Measurements from ENCODE around the gene RUNX2. TPM values are rescaled to one million over a fixed set of nuclear protein-coding genes. Genes with fewer than 3 reads are reported as not detected.

RUNX2 gene
- total RNA-seq, 1 experiment from 2014 or later, result 3.8 TPM

DNA sequence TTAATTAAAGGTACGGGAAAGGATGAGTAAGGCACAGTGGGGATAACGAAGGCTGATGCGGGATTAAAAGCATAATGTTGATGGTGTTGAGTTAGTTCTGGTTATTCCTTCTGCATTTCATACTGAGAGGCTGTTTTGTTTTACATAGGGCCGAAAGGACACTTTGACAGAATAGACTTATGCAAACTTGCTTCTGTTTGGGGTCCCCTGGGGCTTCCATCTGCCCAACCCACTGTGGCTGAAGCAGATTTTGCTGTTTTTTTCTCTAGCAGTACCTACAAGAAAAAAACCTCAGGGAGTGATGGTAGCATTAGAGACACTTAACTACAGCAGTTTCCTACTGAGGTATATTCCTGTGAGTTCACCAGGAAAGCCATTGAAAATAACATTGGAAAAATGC, 185.7 kb downstream of the RUNX2 start:
- H3K4me3 ChIP-seq (ENCODE audit: low read length), result no peak overlapping the region
- H3K79me2 ChIP-seq (ENCODE audit: low read length), result no peaks in the 10 kb centered on the region
- no peak for ATAC-seq
- no peaks in the 10 kb centered on the region for H3K9me3 ChIP-seq (ENCODE audit: low read length)
- H3K4me1 ChIP-seq (ENCODE audit: insufficient read depth, low read length), result no peaks in the 10 kb centered on the region; the same call in 1 of the 2 replicates
- H3K4me2 ChIP-seq (ENCODE audit: low read length), result no peak overlapping the region
- no peak for DNase-seq
- intact Hi-C loops (cut with micrococcal nuclease), result no loop called here
- ChIA-PET CTCF (no interaction called here), POLR2A (ENCODE audit: unreplicated experiment) (no interaction called here)
- BruUV-seq (replicated peaks), result no TSS peak
- no peaks in the 10 kb centered on the region for H3F3A ChIP-seq (ENCODE audit: low read length, unreplicated experiment)
- H3K27me3 ChIP-seq (ENCODE audit: low read length), result no peaks in the 10 kb centered on the region
- TF ChIP-seq, protein P1, sequence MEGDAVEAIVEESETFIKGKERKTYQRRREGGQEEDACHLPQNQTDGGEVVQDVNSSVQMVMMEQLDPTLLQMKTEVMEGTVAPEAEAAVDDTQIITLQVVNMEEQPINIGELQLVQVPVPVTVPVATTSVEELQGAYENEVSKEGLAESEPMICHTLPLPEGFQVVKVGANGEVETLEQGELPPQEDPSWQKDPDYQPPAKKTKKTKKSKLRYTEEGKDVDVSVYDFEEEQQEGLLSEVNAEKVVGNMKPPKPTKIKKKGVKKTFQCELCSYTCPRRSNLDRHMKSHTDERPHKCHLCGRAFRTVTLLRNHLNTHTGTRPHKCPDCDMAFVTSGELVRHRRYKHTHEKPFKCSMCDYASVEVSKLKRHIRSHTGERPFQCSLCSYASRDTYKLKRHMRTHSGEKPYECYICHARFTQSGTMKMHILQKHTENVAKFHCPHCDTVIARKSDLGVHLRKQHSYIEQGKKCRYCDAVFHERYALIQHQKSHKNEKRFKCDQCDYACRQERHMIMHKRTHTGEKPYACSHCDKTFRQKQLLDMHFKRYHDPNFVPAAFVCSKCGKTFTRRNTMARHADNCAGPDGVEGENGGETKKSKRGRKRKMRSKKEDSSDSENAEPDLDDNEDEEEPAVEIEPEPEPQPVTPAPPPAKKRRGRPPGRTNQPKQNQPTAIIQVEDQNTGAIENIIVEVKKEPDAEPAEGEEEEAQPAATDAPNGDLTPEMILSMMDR (conservative IDR thresholded peaks at IDR 0.05; ENCODE audit: low read depth, low read length), result no peak
- TF ChIP-seq EZH2phosphoT487 (IDR thresholded peaks at IDR 0.05; ENCODE audit: borderline replicate concordance, low read length), result no peak
- no peaks in the 10 kb centered on the region for H3K9me2 ChIP-seq (replicated peaks; ENCODE audit: low read length)
- H4K20me1 ChIP-seq (ENCODE audit: low read length), result no peaks in the 10 kb centered on the region
- no peak overlapping the region for H3K9ac ChIP-seq (ENCODE audit: low read length)
- H3K36me3 ChIP-seq (ENCODE audit: low read depth, low read length), result peaks cover 19% of the 10 kb centered on the region
- no peak overlapping the region for H2AFZ ChIP-seq (ENCODE audit: low read length)
- H3K27ac ChIP-seq (ENCODE audit: low read length), result no peak overlapping the region

DNA sequence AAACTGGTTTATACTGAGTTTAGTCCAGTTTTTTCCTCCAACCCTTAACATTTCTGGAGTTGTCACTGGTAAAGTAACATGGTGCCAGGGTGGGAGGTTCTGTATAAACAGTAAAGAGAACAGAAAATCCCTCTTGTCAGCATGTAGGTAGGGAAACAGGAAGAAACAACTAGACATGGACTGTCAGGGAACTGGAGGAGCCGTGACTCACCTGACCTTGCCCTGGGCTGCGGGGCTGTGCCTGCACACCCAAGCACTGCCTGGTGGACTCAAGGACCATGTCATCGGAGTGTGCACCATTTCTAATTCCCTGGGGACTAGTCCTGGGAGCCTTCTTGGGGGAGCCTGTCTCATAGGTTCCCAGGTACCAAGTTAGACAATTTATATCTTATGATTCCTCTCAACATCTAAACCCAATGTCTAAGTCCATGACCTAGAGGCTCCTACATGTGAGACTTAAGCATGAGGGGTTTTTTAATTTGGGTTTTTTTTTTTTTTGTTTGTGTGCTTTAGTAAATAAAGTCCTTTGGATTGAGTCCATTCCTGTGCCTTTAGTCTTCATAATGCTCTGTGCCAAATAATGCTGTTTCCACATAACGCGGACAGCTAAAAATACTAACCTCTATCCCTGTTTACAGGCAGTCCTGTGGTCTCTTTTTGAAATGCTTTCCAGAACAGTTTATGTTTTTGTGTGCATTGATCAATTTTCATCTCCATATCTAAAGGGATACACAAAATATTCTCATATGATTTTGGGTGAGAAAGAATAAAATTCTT, 186.5 kb downstream of the RUNX2 start:
- peak; percentile 27 for DNase-seq
- no peak overlapping the region for H3K4me2 ChIP-seq (ENCODE audit: low read length)

More for the DNA sequence above, 186.5 kb downstream of the RUNX2 start:
- no peak overlapping the region for H3K4me3 ChIP-seq (ENCODE audit: low read length)
- H3K4me1 ChIP-seq (ENCODE audit: insufficient read depth, low read length), result no peaks in the 10 kb centered on the region; the same call in 1 of the 2 replicates
- no peaks in the 10 kb centered on the region for H3K9me3 ChIP-seq (ENCODE audit: low read length)
- ChIA-PET CTCF (no interaction called here), POLR2A (ENCODE audit: unreplicated experiment) (no interaction called here)
- no peaks in the 10 kb centered on the region for H3K9me2 ChIP-seq (replicated peaks; ENCODE audit: low read length)
- no peaks in the 10 kb centered on the region for H3F3A ChIP-seq (ENCODE audit: low read length, unreplicated experiment)
- H3K36me3 ChIP-seq (ENCODE audit: low read depth, low read length), result peaks cover 15% of the 10 kb centered on the region
- no peak overlapping the region for H2AFZ ChIP-seq (ENCODE audit: low read length)
- no peaks in the 10 kb centered on the region for H3K27me3 ChIP-seq (ENCODE audit: low read length)
- BruUV-seq (replicated peaks), result no TSS peak
- H3K9ac ChIP-seq (ENCODE audit: low read length), result no peak overlapping the region
- H3K27ac ChIP-seq (ENCODE audit: low read length), result no peak overlapping the region
- TF ChIP-seq EZH2phosphoT487 (IDR thresholded peaks at IDR 0.05; ENCODE audit: borderline replicate concordance, low read length) (no peak), EZH2 (IDR thresholded peaks at IDR 0.05; ENCODE audit: low read length, unreplicated experiment) (no peak)
- TF ChIP-seq, protein P1 (conservative IDR thresholded peaks at IDR 0.05; ENCODE audit: low read depth, low read length), result no peak
- H3K79me2 ChIP-seq (ENCODE audit: low read length), result no peaks in the 10 kb centered on the region
- intact Hi-C loops (cut with micrococcal nuclease), result no loop called here
- ATAC-seq, result peak; percentile 50
- no peaks in the 10 kb centered on the region for H4K20me1 ChIP-seq (ENCODE audit: low read length)

All from PC-3 (cell line).